Gastrocnemius medialis (tissue), 4 donors: ENCODE measurements around the gene NTM.

Source experiments
- CTCF ChIP-seq, 5 experiments: fragments of 450-650 bp in 3 of 5; fragments of 200-600 bp in 2 of 5; sonication (generic) in 2 of 5; IDR thresholded peaks in 4 of 5; conservative IDR thresholded peaks in 1 of 5; 1 replicate in 4 of 5; 2 replicates in 1 of 5; pipeline ENCODE4 v1.5.1; 2016 to 2019; ENCODE audit warnings: antibody characterized with exemption in 5 of 5, mild to moderate bottlenecking in 3 of 5, moderate library complexity in 3 of 5
- POLR2A ChIP-seq, 2 donors: fragments of 450-650 bp; IDR thresholded peaks; one replicate each; pipeline ENCODE4 v1.6.1; 2017; ENCODE audit warnings: antibody characterized with exemption in 2 of 2, mild to moderate bottlenecking in 2 of 2, moderate library complexity in 2 of 2

DNA sequence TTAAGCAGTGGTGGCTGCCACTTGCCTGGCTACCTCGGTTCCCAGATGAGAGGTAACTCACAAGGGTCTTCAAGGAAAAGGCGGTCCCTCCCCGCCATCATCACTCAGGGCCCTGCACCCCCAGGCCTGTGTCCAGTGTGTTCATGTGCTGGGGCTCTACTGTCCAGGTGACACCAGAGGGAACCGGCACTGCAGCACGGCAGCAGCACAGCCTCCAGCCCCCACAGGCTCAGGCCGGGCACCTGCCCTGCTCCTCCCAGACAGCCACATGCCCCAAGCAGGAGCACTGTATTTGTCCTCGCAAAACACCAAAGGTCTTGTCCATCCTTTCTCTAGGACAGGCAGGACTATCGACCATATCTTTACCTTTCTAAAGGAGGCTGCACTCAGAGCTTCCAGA lies 982.1 kb downstream of the NTM start:
- TF ChIP-seq POLR2A (IDR thresholded peaks at IDR 0.05) = no peak
- no peak for TF ChIP-seq CTCF (IDR thresholded peaks at IDR 0.05 in 4 of 5, conservative IDR thresholded peaks at IDR 0.05 in 1 of 5)
